H1 (cell line): ENCODE results near the gene CNIH4. TPM values are rescaled to one million over a fixed set of nuclear protein-coding genes. Genes with fewer than 3 reads are reported as not detected.

Experiments used
- CTCF ChIA-PET: fragments of 300-600 bp; sonication (Branson Sonifier 250); formaldehyde crosslinking; loops from one replicate; lab custom pipeline; 2021; ENCODE audit not compliant: partially characterized antibody; lab: Charles Lee
- POLR2A ChIA-PET: fragments of 300-600 bp; sonication (Branson Sonifier 250); formaldehyde crosslinking; loops from one replicate; lab custom pipeline; 2021; ENCODE audit warnings: inconsistent platforms; ENCODE audit not compliant: partially characterized antibody; lab: Charles Lee
- DNase-seq, 2 experiments: peaks; one replicate each; pipeline versions ENCODE4 v3.0.0 to v3.0.0-alpha.2; 2010 to 2022; ENCODE audit warnings: low spot score in 2 of 2, low read depth in 1 of 2, mixed read lengths in 1 of 2
- FAIRE-seq: peaks from 2 replicates; lab custom pipeline; 2011; peaks lifted over from hg19 to GRCh38; lab: Jason Lieb, UNC
- H2AFZ ChIP-seq: 2 replicates; pipeline ENCODE4 v1.8.1; 2012; ENCODE audit warnings: low read length, inconsistent platforms
- H2AK5ac ChIP-seq: 2 replicates; pipeline ENCODE4 v1.6.1; 2013; ENCODE audit warnings: low read depth, low read length
- H2BK120ac ChIP-seq: replicated peaks from 2 replicates; pipeline ENCODE3; 2013; ENCODE audit warnings: low read depth, low read length, inconsistent platforms
- H2BK12ac ChIP-seq: 2 replicates; pipeline ENCODE4 v1.6.1; 2013; ENCODE audit warnings: low read depth, low read length
- H2BK15ac ChIP-seq: 2 replicates; pipeline ENCODE4 v1.6.1; 2013; ENCODE audit warnings: low read length
- H2BK20ac ChIP-seq: 2 replicates; pipeline ENCODE4 v1.6.1; 2013; ENCODE audit warnings: low read length
- H2BK5ac ChIP-seq: 2 replicates; pipeline ENCODE4 v1.6.1; 2013; ENCODE audit warnings: low read depth, low read length
- H3K14ac ChIP-seq: 2 replicates; pipeline ENCODE4 v1.6.1; 2013; ENCODE audit warnings: inconsistent platforms; ENCODE audit not compliant: insufficient read length
- H3K18ac ChIP-seq: 2 replicates; pipeline ENCODE4 v1.6.1; 2013; ENCODE audit warnings: low read length; ENCODE audit errors: extremely low read depth
- H3K23ac ChIP-seq: 2 replicates; pipeline ENCODE4 v1.6.1; 2013; ENCODE audit warnings: inconsistent platforms; ENCODE audit not compliant: insufficient read length
- H3K23me2 ChIP-seq: 2 replicates; pipeline ENCODE4 v1.6.1; 2013; ENCODE audit warnings: low read depth, low read length
- H3K27ac ChIP-seq: 2 replicates; pipeline ENCODE4 v1.6.1; 2011; ENCODE audit warnings: low read depth, low read length, inconsistent platforms
- H3K27me3 ChIP-seq, 4 experiments: replicated peaks in 1 of 4; 1 replicate in 1 of 4; 2 replicates in 3 of 4; pipeline versions ENCODE4 v1.6.1 to v1.8.1; 2011 to 2013; ENCODE audit warnings: low read length in 3 of 4, mild to moderate bottlenecking in 3 of 4, inconsistent platforms in 2 of 4, mixed read lengths in 2 of 4, moderate library complexity in 1 of 4; ENCODE audit not compliant: control insufficient read depth in 3 of 4, insufficient read depth in 3 of 4; ENCODE audit errors: extremely low read depth in 1 of 4
- H3K36me3 ChIP-seq, 4 experiments: 2 replicates each; pipeline versions ENCODE4 v1.6.1 to v1.8.1; 2011 to 2013; ENCODE audit warnings: mild to moderate bottlenecking in 4 of 4, low read length in 3 of 4, moderate library complexity in 2 of 4, control low read depth in 1 of 4, inconsistent platforms in 1 of 4; ENCODE audit not compliant: insufficient read depth in 4 of 4, control insufficient read depth in 2 of 4
- H3K4ac ChIP-seq: replicated peaks from 2 replicates; pipeline ENCODE3; 2013; ENCODE audit warnings: low read length, low read depth, mixed read lengths, inconsistent platforms; ENCODE audit not compliant: insufficient read length
- H3K4me1 ChIP-seq, 4 experiments: replicated peaks in 1 of 4; 1 replicate in 1 of 4; 2 replicates in 3 of 4; pipeline versions ENCODE4 v1.6.1 to v1.8.1; 2011 to 2013; ENCODE audit warnings: low read length in 3 of 4, inconsistent platforms in 2 of 4, mixed read lengths in 1 of 4; ENCODE audit not compliant: insufficient read depth in 4 of 4, control insufficient read depth in 3 of 4
- H3K4me2 ChIP-seq, 2 experiments: 2 replicates each; pipeline versions ENCODE4 v1.6.1 to v1.8.1; 2011 to 2013; ENCODE audit warnings: low read depth in 2 of 2, low read length in 2 of 2, control low read depth in 1 of 2, inconsistent platforms in 1 of 2, mild to moderate bottlenecking in 1 of 2; ENCODE audit not compliant: insufficient read depth in 1 of 2
- H3K4me3 ChIP-seq, 4 experiments: fragments of 200-600, 300-600 bp in 1 of 4; sonication (generic), shearing (Covaris generic), sonication (Bioruptor Twin) in 1 of 4; 2 replicates each; pipeline versions ENCODE4 v1.5.1 to v1.8.1; 2011 to 2016; ENCODE audit warnings: low read length in 4 of 4, low read depth in 3 of 4, control low read depth in 2 of 4, inconsistent platforms in 2 of 4, mild to moderate bottlenecking in 2 of 4, mixed read lengths in 1 of 4, moderate library complexity in 1 of 4; ENCODE audit not compliant: insufficient read depth in 2 of 4; ENCODE audit errors: extremely low read depth in 1 of 4
- H3K56ac ChIP-seq: replicated peaks from 2 replicates; pipeline ENCODE3; 2013; ENCODE audit warnings: low read depth, mild to moderate bottlenecking, mixed read lengths, low read length, inconsistent platforms; ENCODE audit not compliant: insufficient read length
- H3K79me1 ChIP-seq: 2 replicates; pipeline ENCODE4 v1.6.1; 2013; ENCODE audit warnings: low read depth, low read length, control low read depth
- H3K79me2 ChIP-seq, 2 experiments: 2 replicates each; pipeline versions ENCODE4 v1.6.1 to v1.8.1; 2012 to 2013; ENCODE audit warnings: low read length in 2 of 2, mild to moderate bottlenecking in 2 of 2, inconsistent platforms in 1 of 2; ENCODE audit not compliant: insufficient read depth in 2 of 2, control insufficient read depth in 1 of 2
- H3K9ac ChIP-seq, 4 experiments: replicated peaks in 1 of 4; 1 replicate in 1 of 4; 2 replicates in 3 of 4; pipeline versions ENCODE4 v1.6.1 to v1.8.1; 2011 to 2013; ENCODE audit warnings: low read depth in 3 of 4, low read length in 3 of 4, control low read depth in 2 of 4, mild to moderate bottlenecking in 2 of 4, moderate library complexity in 2 of 4, inconsistent platforms in 1 of 4; ENCODE audit errors: extremely low read depth in 1 of 4
- H3K9me3 ChIP-seq, 2 experiments: 2 replicates each; pipeline versions ENCODE4 v1.6.1 to v1.8.1; 2012 to 2013; ENCODE audit warnings: mild to moderate bottlenecking in 2 of 2, moderate library complexity in 2 of 2, control low read depth in 1 of 2, inconsistent platforms in 1 of 2, low read depth in 1 of 2, low read length in 1 of 2, mixed read lengths in 1 of 2; ENCODE audit not compliant: insufficient read depth in 2 of 2
- H4K20me1 ChIP-seq, 2 experiments: replicated peaks in 1 of 2; 2 replicates each; pipeline versions ENCODE3 to v1.8.1; 2011 to 2013; ENCODE audit warnings: inconsistent platforms in 2 of 2, low read length in 2 of 2, mild to moderate bottlenecking in 1 of 2; ENCODE audit not compliant: insufficient read depth in 2 of 2, control insufficient read depth in 1 of 2
- H4K5ac ChIP-seq: 2 replicates; pipeline ENCODE4 v1.6.1; 2013; ENCODE audit warnings: low read length, low read depth, mixed read lengths, inconsistent platforms; ENCODE audit not compliant: insufficient read length
- H4K8ac ChIP-seq: 2 replicates; pipeline ENCODE4 v1.8.0; 2013; ENCODE audit warnings: mild to moderate bottlenecking, moderate library complexity, low read length, inconsistent platforms; ENCODE audit not compliant: insufficient read depth; ENCODE audit errors: extremely low read depth
- H4K91ac ChIP-seq: replicated peaks from 2 replicates; pipeline ENCODE3; 2013; ENCODE audit warnings: low read length, mixed read lengths, inconsistent platforms; ENCODE audit not compliant: insufficient read length
- BACH1 ChIP-seq: IDR thresholded peaks from 2 replicates; pipeline ENCODE4 v1.6.1; 2012; ENCODE audit warnings: low read length, improper control_type of control experiment
- CBX8 ChIP-seq: fragments of 300-800, 300-1000 bp; sonication (generic); IDR thresholded peaks from 2 replicates; pipeline ENCODE4 v1.7.1; 2016; ENCODE audit warnings: low read depth, low read length, borderline replicate concordance
- CHD1 ChIP-seq: IDR thresholded peaks from 2 replicates; pipeline ENCODE4 v1.6.1; 2012; ENCODE audit warnings: low read depth, low read length, improper control_type of control experiment
- CREB1 ChIP-seq: IDR thresholded peaks from 2 replicates; pipeline ENCODE4 v1.6.1; 2012; ENCODE audit warnings: inconsistent platforms
- EZH2 ChIP-seq: fragments of 200-600 bp; sonication (generic); IDR thresholded peaks from 2 replicates; pipeline ENCODE4 v1.7.1; 2012; ENCODE audit warnings: low read depth, mild to moderate bottlenecking, moderate library complexity, low read length, inconsistent platforms; ENCODE audit not compliant: severe bottlenecking
- HDAC6 ChIP-seq: IDR thresholded peaks from one replicate; pipeline ENCODE4 v1.7.1; 2012; ENCODE audit warnings: low read depth, mild to moderate bottlenecking, inconsistent platforms, low read length, moderate library complexity
- JUN ChIP-seq: IDR thresholded peaks from 2 replicates; pipeline ENCODE4 v1.6.1; 2011; ENCODE audit warnings: low read depth, mild to moderate bottlenecking, improper control_type of control experiment, low read length
- NANOG ChIP-seq: IDR thresholded peaks from 2 replicates; pipeline ENCODE4 v1.6.1; 2011; ENCODE audit warnings: low read length, low read depth, mild to moderate bottlenecking, inconsistent platforms; ENCODE audit not compliant: insufficient read depth, poor library complexity, severe bottlenecking
- NRF1 ChIP-seq: IDR thresholded peaks from 2 replicates; pipeline ENCODE4 v1.6.1; 2011; ENCODE audit warnings: mild to moderate bottlenecking, low read depth, low read length, improper control_type of control experiment
- PHF8 ChIP-seq: fragments of 200-600 bp; sonication (generic); conservative IDR thresholded peaks from 2 replicates; pipeline ENCODE4 v1.7.1; 2012; ENCODE audit warnings: low read depth, mild to moderate bottlenecking, inconsistent platforms, low read length, moderate library complexity
- POLR2A ChIP-seq, 2 experiments: IDR thresholded peaks; 1 replicate in 1 of 2; 2 replicates in 1 of 2; pipeline ENCODE4 v1.6.1; 2011; ENCODE audit warnings: low read depth in 2 of 2, low read length in 2 of 2, mild to moderate bottlenecking in 2 of 2; ENCODE audit errors: control extremely low read depth in 1 of 2
- POU5F1 ChIP-seq: IDR thresholded peaks from 2 replicates; pipeline ENCODE4 v1.6.1; 2011; ENCODE audit warnings: low read depth, mild to moderate bottlenecking, low read length, moderate library complexity
- SRF ChIP-seq: IDR thresholded peaks from 2 replicates; pipeline ENCODE4 v1.6.1; 2011; ENCODE audit warnings: mild to moderate bottlenecking, low read depth, low read length, moderate library complexity
- YY1 ChIP-seq: IDR thresholded peaks from 2 replicates; pipeline ENCODE4 v1.6.1; 2011; ENCODE audit warnings: low read depth, mild to moderate bottlenecking, low read length
- ZNF274 ChIP-seq: IDR thresholded peaks from 2 replicates; pipeline ENCODE4 v1.7.0; 2012; ENCODE audit warnings: low read length, borderline replicate concordance; ENCODE audit errors: extremely low read depth
- WGBS, 2 experiments: shearing (Covaris generic) in 1 of 2; methylation state at CpG; one replicate each; pipeline versions ENCODE4 v1.1.6 to v1.1.7; 2013 to 2015; ENCODE audit warnings: low lambda C conversion rate in 2 of 2, mixed read lengths in 2 of 2, inconsistent platforms in 1 of 2, low coverage in 1 of 2, missing lambda C conversion rate in 1 of 2; ENCODE audit not compliant: insufficient replicate concordance in 2 of 2, insufficient coverage in 1 of 2, insufficient read length in 1 of 2; ENCODE audit errors: extremely low coverage in 1 of 2, missing lambda C conversion rate in 1 of 2; 5-methylcytosine and 5-hydroxymethylcytosine counted together
- polyA plus RNA-seq, 7 experiments: library from polyadenylated mRNA; depleted of rRNA in 3 of 7; stranded (reverse) in 5 of 7; unstranded in 2 of 7; fragments of >200 nt in 5 of 7; fragments of 200-250 nt in 2 of 7; gene quantifications; 1 replicate in 5 of 7; 2 replicates in 1 of 7; 4 replicates in 1 of 7; pipeline versions ENCODE4 v1.2.1 to v1.2.3, GENCODE V29; 2011 to 2013; ENCODE audit warnings: missing spikeins in 2 of 7, mixed read lengths in 2 of 7
- total RNA-seq: library from RNA; stranded (reverse); fragmentation: NEBNext Ultra II Directional; extraction: Animal tissue kit (Norgen Biotek cat#: 25700); gene quantifications from 2 replicates; pipeline ENCODE4 v1.2.1, GENCODE V29; 2021

CNIH4 gene
- total and polyA plus RNA-seq, 2 of the 8 experiments (the other 6 are each of a cell fraction or from before 2014, with no cell fraction given), result 76.2 to 151 TPM

DNA sequence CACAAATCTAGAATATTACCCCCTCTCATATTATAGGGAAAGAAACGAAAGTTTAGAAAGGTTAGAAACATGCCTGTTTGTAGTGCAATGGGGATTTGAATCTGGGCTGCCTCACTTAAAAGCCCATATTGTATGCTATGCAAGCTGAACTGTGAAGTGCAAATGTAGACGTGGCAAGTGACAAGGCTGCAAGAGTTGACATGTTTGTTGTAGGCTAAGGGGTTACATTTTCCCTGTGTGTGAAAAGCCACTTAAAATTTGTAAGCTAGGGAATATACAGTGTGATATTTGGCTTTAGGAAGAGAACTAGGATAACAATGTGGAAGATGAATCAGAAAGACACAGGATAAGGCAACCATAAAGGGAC is 48.9 kb downstream of the CNIH4 start:
- Histone ChIP-seq H3K18ac (no peak overlapping the region), H3K79me2 (no peaks in the 10 kb centered on the region), H4K91ac (no peak overlapping the region), H3K23me2 (no peaks in the 10 kb centered on the region), H3K4me1 (no peaks in the 10 kb centered on the region), H2BK20ac (no peak overlapping the region), H3K9ac (no peak overlapping the region), H3K4ac (no peak overlapping the region), H3K27me3 (no peaks in the 10 kb centered on the region), H3K4me2 (no peak overlapping the region), H2BK5ac (no peak overlapping the region), H2BK120ac (no peak overlapping the region), H4K8ac (no peak overlapping the region), H4K20me1 (no peaks in the 10 kb centered on the region), H3K36me3 (peaks cover 6 to 94% (median 49%) of the 10 kb centered on the region in 4 experiments), H3K14ac (no peak overlapping the region), H2BK15ac (no peak overlapping the region), H4K5ac (no peak overlapping the region), H3K9me3 (no peaks in the 10 kb centered on the region), H2BK12ac (no peak overlapping the region), H2AK5ac (no peak overlapping the region), H3K27ac (no peak overlapping the region), H3K23ac (no peak overlapping the region), H3K4me3 (no peak overlapping the region), H3K56ac (no peak overlapping the region), H2AFZ (no peak overlapping the region), H3K79me1 (no peaks in the 10 kb centered on the region)
- FAIRE-seq, result no peak
- ChIA-PET POLR2A (interaction anchor here (1.3 to 6.8 kb wide), 3 partner anchors 10 to 21 kb away, joined by 4 to 33 read pairs (median 7); no protein-coding TSS in a partner anchor), CTCF (interaction anchor here (0.6 to 3.7 kb wide), 3 partner anchors 27 to 51 kb away, joined by 3 to 14 read pairs (median 4); no protein-coding TSS in a partner anchor)
- 80% methylated on average over 2 of the region's 2 CpGs; no CpG with 5 or more reads in 1 of the 2 experiments for WGBS, 2 experiments
- no peak for DNase-seq
- no peak for TF ChIP-seq HDAC6
- TF ChIP-seq NANOG, result no peak
- TF ChIP-seq CHD1, result no peak
- no peak for TF ChIP-seq NRF1
- TF ChIP-seq EZH2, result no peak
- TF ChIP-seq PHF8, result no peak
- TF ChIP-seq POU5F1, result no peak
- TF ChIP-seq YY1, result no peak
- TF ChIP-seq BACH1, result no peak
- TF ChIP-seq POLR2A (IDR thresholded peaks at IDR 0.05; ENCODE audit: control extremely low read depth in 1 of 2, low read depth in 2 of 2, low read length in 2 of 2), result no peak
- TF ChIP-seq SRF, result no peak
- no peak for TF ChIP-seq ZNF274
- no peak for TF ChIP-seq CBX8
- TF ChIP-seq JUN, result no peak
- TF ChIP-seq CREB1, result no peak
